ENCODE data around the gene EFNA3. TPM values are rescaled to one million over a fixed set of nuclear protein-coding genes. Genes with fewer than 3 reads are reported as not detected.

Gene EFNA3
- total and polyA plus RNA-seq, 11 donors, result 0.20 to 2.4 (median 0.61) TPM

DNA sequence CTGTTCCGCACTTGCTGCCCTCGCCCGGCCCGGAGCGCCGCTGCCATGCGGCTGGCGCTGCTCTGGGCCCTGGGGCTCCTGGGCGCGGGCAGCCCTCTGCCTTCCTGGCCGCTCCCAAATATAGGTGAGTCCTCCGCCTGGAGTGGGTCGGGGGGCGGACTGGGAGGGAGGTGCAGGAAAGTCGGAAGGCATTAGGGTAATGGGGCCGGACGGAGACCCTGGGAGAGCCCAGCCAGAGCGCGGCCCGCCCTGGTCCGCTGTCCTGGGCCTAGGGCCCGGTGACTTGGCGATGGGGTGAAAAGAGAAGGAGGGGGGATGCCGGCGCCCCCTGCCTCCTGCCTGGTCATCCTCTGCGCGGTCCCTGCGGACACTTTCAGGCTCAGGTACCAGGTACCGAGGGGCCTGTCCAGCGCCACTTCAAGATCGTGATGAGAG is 27.3 kb upstream of the EFNA3 start:
- H3K36me3 ChIP-seq, result peaks cover 0 to 31% (median 28%) of the 10 kb centered on the region in 9 donors
- intact Hi-C loops (cut with DNase I), result loop anchor here in 6 of 10 donors (2.0 to 10.0 kb wide), 6 partner anchors 34 to 97 kb away; partner anchors contain the start of genes ZBTB7B (in 4 of the 6), CKS1B (in 1 of the 6), PBXIP1 (in 1 of the 6) and PYGO2 (in 1 of the 6)
- DNase-seq (peak in 1 of 5 donors; percentile 68), ATAC-seq (peak in 3 of 4 donors; percentile 0 to 5 (median 1))
- TF ChIP-seq POLR2A (IDR thresholded peaks at IDR 0.05), result peak in 1 of 2 donors; percentile 66
- TF ChIP-seq, protein P1, sequence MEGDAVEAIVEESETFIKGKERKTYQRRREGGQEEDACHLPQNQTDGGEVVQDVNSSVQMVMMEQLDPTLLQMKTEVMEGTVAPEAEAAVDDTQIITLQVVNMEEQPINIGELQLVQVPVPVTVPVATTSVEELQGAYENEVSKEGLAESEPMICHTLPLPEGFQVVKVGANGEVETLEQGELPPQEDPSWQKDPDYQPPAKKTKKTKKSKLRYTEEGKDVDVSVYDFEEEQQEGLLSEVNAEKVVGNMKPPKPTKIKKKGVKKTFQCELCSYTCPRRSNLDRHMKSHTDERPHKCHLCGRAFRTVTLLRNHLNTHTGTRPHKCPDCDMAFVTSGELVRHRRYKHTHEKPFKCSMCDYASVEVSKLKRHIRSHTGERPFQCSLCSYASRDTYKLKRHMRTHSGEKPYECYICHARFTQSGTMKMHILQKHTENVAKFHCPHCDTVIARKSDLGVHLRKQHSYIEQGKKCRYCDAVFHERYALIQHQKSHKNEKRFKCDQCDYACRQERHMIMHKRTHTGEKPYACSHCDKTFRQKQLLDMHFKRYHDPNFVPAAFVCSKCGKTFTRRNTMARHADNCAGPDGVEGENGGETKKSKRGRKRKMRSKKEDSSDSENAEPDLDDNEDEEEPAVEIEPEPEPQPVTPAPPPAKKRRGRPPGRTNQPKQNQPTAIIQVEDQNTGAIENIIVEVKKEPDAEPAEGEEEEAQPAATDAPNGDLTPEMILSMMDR (IDR thresholded peaks at IDR 0.05), result no peak
- H3K27me3 ChIP-seq, result no peaks in the 10 kb centered on the region
- H3K27ac ChIP-seq, result peak overlapping the region; percentile 86 to 99 (median 94)
- 0 to 3% (median 1%) methylated on average over 8 to 31 of the region's 31 CpGs for WGBS, 4 donors
- peak overlapping the region; percentile 54 to 99 (median 86) for H3K4me3 ChIP-seq
- H3K9me3 ChIP-seq, result no peaks in the 10 kb centered on the region
- peaks cover 0 to 48% (median 23%) of the 10 kb centered on the region in 12 donors for H3K4me1 ChIP-seq

DNA sequence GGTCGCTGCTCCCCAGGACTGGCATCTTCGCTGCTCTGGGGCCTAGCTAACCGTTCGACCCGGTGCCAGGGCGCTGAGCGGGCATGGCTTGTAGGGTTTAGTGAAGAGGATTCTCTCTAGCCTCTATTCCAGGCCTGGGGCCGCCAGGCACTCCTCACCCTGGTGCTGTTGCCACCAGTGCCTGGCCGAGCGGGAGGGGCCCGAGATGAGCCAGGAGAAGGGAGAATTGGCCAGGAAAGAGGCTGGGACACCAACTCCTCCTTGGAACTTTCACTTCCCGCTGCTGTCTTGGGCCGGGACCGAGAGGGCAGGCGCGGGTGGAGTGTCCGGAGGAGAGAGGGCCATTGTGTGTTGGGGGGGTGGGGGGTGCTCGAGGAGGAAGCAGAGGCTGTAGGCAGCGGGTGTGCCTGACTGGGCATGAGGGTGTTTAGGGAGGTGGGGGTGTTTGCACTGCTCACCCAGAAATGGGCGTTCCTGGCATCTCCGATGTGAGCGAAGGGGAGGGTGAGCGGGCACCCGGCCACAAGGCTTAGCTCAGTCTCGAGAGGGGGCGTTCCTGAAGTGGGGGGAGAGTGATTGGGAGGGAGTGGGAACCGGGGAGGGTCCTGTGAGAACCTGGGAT is 26.7 kb upstream of the EFNA3 start:
- H3K4me1 ChIP-seq, result peaks cover 0 to 48% (median 23%) of the 10 kb centered on the region in 12 donors
- intact Hi-C loops (cut with DNase I), result loop anchor here in 6 of 10 donors (2.0 to 10.0 kb wide), 6 partner anchors 35 to 97 kb away; partner anchors contain the start of genes ZBTB7B (in 4 of the 6), CKS1B (in 1 of the 6), PBXIP1 (in 1 of the 6) and PYGO2 (in 1 of the 6)
- peaks cover 0 to 36% (median 34%) of the 10 kb centered on the region in 9 donors for H3K36me3 ChIP-seq
- WGBS, 4 donors, result 4 to 9% (median 6%) methylated on average over 23 to 27 of the region's 27 CpGs
- peak overlapping the region; percentile 86 to 99 (median 94) for H3K27ac ChIP-seq
- DNase-seq (peak; percentile 78 to 87 (median 81)), ATAC-seq (peak; percentile 50 to 78 (median 57))
- H3K4me3 ChIP-seq, result peak overlapping the region; percentile 54 to 99 (median 86)
- TF ChIP-seq POLR2A (IDR thresholded peaks at IDR 0.05), result peak in 1 of 2 donors; percentile 20
- TF ChIP-seq, protein P1 (IDR thresholded peaks at IDR 0.05), result no peak
- H3K9me3 ChIP-seq, result no peaks in the 10 kb centered on the region
- no peaks in the 10 kb centered on the region for H3K27me3 ChIP-seq

DNA sequence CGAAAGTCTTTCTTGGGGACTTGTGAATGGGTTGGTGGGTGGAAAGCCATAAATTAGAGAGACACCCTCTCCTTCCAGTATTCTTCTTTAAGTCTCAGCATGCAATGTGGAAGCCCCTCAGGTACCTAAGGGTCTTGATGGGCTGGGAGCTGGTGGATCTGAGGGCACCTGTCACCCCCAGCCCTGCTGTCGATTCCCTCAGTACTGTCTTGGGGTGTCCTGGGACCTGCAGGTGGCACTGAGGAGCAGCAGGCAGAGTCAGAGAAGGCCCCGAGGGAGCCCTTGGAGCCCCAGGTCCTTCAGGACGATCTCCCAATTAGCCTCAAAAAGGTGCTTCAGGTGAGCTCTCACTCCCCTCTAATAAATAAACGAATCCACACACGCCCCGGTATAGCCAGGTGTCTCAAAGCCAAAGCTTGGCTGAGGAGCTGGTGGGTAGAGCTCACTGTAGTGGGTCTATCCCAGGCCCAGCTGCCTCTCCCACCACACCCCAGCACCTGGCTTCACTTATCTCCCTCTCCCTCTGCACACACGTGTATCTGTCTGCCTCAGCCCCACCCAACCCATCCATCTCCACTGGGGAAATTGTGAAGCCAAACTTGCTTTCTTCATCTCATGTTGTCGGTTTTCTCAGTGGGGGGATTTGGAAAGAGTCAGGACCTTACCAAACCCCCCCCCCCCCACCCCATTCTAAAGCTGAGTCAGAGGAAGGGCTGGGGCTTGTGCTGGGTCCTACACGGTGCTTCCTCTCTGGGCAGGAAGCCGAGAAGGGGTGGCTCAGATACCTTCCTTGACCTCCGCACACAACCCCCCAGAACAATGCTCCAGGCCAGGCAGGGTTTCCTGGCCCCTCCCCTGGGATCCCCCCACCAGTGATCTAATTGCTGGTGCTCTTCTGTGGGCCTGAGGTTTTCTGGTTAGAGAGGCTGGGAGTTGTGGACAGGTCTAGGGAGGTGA is 25.9 kb upstream of the EFNA3 start:
- H3K27me3 ChIP-seq, result no peaks in the 10 kb centered on the region
- H3K27ac ChIP-seq, result peak overlapping the region; percentile 86 to 99 (median 93)
- peaks cover 0 to 48% (median 23%) of the 10 kb centered on the region in 12 donors for H3K4me1 ChIP-seq
- ATAC-seq (peak; percentile 28 to 80 (median 54)), DNase-seq (peak; percentile 74 to 85 (median 82))
- 43 to 56% (median 53%) methylated on average over 12 of the region's 12 CpGs for WGBS, 4 donors
- peaks cover 0 to 45% (median 42%) of the 10 kb centered on the region in 9 donors for H3K36me3 ChIP-seq
- TF ChIP-seq, protein P1 (IDR thresholded peaks at IDR 0.05), result peak in 3 of 12 donors; percentile 15 to 30 (median 20)
- TF ChIP-seq POLR2A (IDR thresholded peaks at IDR 0.05), result no peak
- H3K9me3 ChIP-seq, result no peaks in the 10 kb centered on the region
- intact Hi-C loops (cut with DNase I), result loop anchor here in 6 of 10 donors (5.0 to 10.0 kb wide), 5 partner anchors 35 to 98 kb away; partner anchors contain the start of genes ZBTB7B (in 4 of the 6), CKS1B (in 1 of the 6), PBXIP1 (in 1 of the 6) and PYGO2 (in 1 of the 6)
- H3K4me3 ChIP-seq, result peak overlapping the region; percentile 19 to 99 (median 86)

All from heart left ventricle (tissue), 16 donors.